MM.1S (cell line): ENCODE results near the gene GALNS.

ENCODE experiments used
- EZH2 ChIP-seq: fragments of 300-600 bp; sonication (generic); optimal IDR thresholded peaks from 2 replicates; pipeline ENCODE3; 2017; ENCODE audit warnings: low read depth, mild to moderate bottlenecking, antibody characterized with exemption, low read length, mixed read lengths
- TF ChIP-seq, protein P1 (sequence below): fragments of 300-600 bp; sonication (generic); IDR thresholded peaks from 2 replicates; pipeline ENCODE4 v1.5.1; 2016; ENCODE audit warnings: antibody characterized with exemption, low read length, mixed read lengths

DNA sequence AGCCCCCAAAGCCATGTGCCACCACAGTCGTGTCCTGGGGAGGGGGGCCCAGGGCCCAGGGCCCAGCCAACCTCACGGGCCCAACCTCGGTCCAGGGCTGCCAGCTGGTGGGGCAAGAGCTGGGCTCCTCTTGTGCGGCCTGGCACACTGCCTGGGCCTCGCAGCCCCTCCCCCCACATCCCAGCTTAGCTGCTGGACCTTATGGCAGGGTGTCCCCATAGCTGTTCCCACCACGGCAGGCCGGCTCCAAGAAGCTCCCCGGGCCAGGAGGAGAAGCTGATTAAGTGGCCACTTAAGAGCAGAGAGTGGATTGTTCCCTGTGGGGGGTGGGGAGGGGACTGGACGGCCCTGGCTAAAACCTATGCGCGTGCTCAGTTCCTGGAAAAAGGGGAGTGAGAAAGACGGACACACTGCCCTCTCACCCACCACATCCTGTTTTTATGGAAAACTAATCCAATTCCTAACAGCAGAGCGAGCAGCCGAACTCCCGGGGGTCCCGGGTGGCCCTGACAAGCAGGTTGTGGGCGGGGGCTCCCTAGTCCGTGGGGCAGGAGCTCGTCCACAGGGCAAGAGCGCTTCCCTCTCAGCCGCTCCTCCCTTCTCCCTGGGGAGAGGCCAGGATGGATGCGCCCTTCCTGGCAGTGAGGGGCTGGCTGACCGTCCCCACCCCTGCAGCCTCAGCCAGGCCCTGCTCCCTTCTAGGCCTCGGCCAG, 88.5 kb downstream of the GALNS start:
- TF ChIP-seq, protein P1, sequence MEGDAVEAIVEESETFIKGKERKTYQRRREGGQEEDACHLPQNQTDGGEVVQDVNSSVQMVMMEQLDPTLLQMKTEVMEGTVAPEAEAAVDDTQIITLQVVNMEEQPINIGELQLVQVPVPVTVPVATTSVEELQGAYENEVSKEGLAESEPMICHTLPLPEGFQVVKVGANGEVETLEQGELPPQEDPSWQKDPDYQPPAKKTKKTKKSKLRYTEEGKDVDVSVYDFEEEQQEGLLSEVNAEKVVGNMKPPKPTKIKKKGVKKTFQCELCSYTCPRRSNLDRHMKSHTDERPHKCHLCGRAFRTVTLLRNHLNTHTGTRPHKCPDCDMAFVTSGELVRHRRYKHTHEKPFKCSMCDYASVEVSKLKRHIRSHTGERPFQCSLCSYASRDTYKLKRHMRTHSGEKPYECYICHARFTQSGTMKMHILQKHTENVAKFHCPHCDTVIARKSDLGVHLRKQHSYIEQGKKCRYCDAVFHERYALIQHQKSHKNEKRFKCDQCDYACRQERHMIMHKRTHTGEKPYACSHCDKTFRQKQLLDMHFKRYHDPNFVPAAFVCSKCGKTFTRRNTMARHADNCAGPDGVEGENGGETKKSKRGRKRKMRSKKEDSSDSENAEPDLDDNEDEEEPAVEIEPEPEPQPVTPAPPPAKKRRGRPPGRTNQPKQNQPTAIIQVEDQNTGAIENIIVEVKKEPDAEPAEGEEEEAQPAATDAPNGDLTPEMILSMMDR = no peak
- TF ChIP-seq EZH2 = no peak
